ENCODE measurements around the gene GPHN.
"Not testable (repeated sequence)": the region's sequence is repeated elsewhere in the genome, so short reads cannot be mapped to it uniquely, and the experiment has no call there.

GPHN gene

DNA sequence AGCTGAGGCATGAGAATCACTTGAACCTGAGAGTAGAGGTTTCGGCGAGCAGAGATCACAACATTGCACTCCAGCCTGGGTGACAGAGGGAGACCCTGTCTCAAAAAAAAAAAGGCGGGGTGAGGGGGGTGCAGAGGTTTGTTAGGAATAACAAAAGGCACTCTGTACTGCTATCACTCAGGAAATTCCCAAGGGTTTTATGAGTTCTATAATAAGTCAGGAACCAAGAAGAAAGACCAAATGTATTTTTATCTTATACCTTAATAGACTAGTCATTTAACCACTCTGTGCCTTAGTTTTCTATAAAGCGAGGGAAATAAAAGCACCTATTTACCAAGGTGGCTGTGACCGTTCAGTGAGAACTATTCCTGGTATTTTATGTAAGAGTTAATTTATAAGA is 319.2 kb downstream of the GPHN start:
- DNase-seq: no peak

DNA sequence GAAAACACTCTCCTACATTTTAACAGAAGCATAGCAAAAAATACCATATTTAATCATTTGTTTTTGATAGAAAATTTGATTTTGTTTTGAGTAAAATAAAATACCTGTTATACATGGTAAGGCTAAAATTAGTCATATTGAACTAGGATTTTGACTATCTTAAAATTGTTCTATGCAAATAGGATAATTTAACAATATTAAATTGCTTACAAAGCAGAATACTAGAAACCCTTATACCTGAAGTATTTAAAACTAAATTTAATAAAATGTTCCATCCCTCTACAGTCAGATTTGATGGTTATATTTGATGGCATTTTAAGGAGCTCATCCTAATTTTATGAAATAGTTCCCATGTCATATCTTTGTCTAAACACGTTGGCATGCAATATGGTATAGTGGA is 323.2 kb downstream of the GPHN start:
- no peak for DNase-seq

DNA sequence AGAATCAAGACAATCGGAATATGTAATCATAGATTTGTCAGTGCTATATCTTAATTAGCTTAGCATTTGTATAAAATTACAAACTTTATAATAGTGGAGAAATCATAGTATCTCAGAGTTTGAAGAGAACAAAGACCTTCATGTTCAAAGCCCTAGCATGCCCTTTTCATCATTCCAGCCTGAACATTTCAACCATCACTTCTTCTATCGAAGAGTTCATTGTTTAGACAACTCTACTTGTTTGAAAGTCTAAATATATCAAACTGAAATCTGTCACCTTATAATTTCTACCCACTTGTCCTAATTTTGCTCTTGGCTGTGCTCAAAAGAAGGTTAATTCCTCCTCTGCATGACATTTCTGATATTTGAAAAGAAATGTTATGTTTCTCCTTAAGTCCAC is 325.9 kb downstream of the GPHN start:
- DNase-seq: no peak

DNA sequence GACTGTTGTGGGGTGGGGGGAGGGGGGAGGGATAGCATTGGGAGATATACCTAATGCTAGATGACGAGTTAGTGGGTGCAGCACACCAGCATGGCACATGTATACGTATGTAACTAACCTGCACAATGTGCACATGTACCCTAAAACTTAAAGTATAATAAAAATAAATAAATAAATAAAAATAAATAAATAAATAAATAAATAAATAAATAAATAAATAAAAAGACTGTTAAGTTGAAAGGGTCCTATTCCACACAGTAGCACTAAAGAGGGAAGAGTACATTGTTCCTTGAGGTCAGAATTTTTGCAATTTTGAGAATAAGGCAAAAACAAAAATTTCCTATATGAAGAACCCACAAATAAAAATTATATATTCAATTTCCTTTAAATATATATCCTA is 329.5 kb downstream of the GPHN start:
- DNase-seq: not testable (repeated sequence)

DNA sequence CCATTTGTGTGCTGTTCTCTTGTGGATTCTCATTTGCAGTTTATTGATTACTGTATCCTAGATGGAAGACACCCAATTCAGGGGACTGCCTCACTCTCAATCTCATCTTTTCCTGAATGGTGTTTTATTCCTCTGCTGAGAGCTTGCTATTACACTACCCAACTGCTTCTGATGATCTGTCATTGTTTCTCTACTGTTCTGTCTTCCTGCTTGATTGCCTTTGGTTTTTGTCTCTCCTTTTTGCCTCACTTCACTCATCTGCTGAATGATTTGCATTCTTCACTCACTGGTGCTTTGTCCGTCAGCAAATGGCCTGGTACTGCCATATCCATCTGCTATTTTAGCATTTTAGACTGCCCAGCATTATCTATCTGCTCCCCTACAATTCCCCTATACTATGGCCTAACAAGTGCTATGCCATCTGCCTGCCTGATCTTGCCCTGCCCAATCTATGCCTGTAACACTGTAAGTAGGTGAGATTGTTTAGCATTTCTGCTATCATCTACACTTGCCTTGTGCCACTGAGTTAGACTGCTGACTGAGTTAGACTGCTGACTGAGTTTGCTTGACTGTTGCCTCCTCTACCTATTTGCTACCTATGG is 335.1 kb downstream of the GPHN start:
- no peak for DNase-seq

DNA sequence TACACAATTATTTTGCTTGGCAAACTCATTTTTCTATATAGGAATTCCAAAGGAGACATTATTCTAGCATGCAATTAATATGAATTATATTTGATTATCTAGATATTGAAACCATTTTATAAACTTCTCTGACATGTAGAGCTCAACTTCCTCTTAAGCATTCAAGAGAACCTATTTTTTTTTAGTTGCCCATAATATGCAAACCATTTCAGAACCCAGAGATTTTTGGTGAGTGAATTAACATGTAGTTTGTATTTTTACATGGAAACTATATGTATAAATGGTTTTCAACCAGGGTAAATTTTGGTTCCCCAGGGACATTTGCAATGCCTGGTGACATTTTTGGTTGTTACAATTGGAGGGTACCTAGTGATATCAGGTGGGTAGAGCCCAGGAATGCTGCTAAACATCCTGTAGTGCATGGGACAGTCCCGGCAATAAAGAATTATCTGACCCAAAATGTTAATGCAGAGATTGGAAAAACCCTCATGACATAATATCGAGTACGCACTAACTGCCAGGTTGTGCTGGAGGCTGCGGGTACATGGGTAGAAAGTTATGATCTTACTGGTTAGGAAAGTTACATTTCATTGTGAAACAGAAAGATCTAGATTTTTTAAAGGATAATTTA is 342.4 kb downstream of the GPHN start:
- DNase-seq: no peak

GRCh38 chr14:66853311-66853710 is 345.4 kb downstream of the GPHN start:
- no peak for DNase-seq

DNA sequence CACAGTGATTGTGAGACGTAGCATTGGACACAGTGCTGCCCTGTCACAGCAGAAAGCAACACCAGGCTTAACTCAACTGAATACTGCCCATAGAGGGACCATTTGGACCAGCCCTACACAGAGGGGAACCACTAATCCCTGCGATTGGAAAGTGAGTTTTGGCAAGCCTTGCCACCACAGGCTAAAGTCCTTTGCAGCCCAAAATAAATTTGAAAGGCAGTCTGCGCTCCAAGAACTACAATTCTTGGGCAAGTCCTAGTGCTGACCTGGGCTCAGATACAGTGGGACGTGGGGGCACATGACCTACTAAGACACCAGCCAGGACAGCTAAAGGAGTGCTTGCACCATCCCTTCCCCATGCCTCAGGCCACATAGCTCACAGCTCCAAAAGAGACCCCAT is 349.9 kb downstream of the GPHN start:
- no peak for DNase-seq

- no peak for DNase-seq
Observed at GRCh38 chr14:66859063-66859671, 351.2 kb downstream of the GPHN start.

GRCh38 chr14:66881596-66881995 is 373.6 kb downstream of the GPHN start:
- no peak for DNase-seq

DNA sequence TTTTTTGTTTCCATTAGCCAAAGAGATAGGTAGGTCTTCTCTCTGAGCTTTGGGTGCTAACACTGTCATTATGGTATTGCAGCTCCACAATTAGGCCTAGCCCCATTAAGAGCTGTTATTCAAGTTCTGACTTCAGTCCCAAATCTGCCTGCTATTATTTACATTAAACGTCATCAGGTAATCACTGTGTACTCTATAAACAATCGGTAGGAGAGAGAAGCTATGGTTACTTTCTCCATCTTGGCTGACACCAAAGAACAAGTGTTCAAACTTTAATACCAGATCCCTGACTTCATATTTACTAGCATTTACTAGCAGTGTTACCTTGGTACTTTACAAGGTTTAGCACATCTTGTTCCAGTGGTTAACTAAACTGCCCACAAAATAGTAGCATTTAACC is 376.2 kb downstream of the GPHN start:
- DNase-seq: no peak

DNA sequence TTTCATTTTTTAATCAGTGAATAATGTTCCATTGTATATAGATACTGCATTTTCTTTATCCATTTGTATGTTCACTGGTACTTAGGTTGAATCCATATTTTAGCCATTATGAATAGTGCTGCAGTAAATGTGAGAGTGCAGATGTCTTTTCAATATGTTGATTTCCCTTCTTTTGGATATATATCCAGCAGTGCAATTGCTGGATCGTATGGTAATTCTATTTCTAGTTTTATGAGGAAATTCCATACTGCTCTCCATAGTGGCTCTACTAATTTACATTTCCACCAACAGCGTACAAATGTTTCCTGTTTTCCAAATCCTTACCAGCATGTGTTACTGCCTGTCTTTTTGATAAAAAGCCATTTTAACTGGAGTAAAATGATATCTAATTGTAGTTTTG is 392.8 kb downstream of the GPHN start:
- no peak for DNase-seq

DNA sequence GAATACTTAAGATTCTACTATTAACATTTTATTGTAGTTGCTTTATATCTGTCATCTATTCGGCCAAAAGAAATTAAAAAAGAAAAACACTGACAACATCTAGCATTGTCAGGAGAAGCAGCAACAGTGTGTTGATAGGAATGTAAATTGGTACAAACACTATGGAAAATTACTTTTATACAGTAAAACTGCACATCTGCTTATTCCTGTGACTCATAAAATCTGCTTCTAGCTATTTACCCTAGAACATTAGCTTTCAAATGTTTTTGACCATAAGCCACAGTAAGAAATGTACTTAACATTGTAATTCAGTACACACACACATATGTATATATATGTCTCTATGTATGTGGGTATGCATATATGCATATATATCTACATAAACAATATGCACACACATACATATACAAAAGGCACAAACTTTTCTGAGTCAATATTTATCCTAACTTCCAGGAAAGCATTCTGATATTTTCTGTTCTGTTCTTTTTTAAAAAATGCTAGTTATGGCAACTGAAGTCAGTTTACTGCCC is 402.4 kb downstream of the GPHN start:
- DNase-seq: no peak

DNA sequence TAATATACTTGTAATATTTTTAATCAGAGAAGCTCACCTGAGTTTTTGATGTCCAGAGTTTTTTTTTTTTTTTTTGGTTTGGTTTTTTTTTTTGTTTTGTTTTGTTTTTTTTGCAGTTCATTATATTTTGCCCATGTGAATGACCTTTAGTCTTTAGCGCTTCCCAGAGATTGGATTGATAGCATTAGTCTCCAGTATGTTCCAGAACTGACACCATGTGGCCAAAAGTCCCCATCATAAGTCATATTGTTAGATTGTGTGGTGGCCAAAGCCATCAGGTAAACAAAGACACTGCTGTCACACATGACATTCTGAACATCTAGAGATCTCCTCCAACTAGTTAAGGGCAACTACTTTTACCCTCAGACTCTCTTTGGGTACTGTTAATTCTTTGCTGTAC is 408.5 kb downstream of the GPHN start:
- DNase-seq: no peak

GRCh38 chr14:66918527-66918926 is 410.6 kb downstream of the GPHN start:
- DNase-seq: no peak

- DNase-seq: no peak
Observed at GRCh38 chr14:66920196-66920595, 412.2 kb downstream of the GPHN start.

- no peak for DNase-seq
Observed at GRCh38 chr14:66923251-66923650, 415.3 kb downstream of the GPHN start.

- no peak for DNase-seq
Observed at GRCh38 chr14:66939409-66939808, 431.5 kb downstream of the GPHN start.

DNA sequence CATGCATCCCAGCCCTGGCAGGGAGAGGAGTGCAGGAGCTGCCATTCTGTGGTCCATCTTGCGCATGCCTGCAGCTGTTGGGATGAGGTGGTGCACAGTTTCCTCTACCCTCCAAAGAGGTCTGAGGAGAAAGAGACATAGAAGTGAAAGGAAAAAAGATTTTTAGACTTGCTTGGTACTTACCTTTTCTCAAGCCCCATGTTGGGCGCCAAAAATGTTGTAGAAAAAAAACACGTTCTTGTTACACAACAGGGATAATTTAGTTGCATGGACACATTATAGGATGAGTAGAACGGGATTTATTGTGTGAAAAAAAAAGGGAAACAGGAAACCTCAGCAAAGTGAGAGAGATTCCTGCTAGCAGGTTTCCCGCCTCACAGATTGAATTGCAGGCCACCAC is 436.9 kb downstream of the GPHN start:
- no peak for DNase-seq

- no peak for DNase-seq
Observed at GRCh38 chr14:66955159-66955558, 447.2 kb downstream of the GPHN start.

DNA sequence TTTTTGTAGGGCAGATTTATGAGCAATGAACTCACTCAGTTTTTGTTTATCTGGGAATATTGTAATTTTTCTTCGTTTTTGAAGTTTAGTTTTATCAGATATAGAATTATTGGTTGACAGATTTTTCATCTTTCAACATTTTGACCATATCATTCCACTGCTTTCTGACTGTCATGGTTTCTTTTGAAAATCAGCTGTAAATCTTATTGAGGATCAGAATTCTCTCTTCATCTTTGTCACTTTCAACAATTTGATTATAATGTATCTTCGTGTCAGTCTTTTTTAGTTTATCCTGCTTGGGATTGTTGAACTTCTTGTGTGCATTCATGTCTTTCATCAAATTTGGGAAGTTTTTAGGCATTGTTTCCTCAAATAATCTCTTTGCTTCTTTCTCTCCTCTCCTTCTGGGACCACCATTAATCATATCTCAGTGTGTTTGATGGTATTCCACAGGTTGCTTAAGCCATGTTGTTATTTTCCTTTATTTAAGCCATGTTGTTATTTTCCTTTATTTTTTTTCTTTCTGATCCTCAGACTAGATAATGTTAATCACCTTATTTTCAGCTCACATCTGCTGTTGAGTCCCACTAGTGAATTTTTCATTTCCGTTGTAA is 451.6 kb downstream of the GPHN start:
- DNase-seq: no peak

- DNase-seq: no peak
Observed at GRCh38 chr14:66965831-66966230, 457.9 kb downstream of the GPHN start.

DNA sequence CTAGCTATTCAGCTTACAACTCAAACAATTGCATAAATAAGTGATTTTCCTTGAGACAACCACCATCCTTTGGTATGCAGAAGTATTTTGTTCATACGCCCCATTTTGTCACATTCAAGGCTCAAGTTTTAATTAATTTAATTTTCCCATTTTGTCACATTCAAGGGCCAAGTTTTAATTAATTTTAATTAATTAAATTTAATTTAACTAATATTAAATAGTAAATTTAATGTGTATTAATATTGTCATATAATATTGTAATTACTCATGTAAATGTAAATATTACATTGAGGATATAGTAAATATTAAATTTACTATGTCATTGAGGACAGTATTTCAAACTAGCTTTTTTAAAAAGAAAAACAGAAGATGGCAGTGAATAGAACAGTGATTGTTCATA is 464.5 kb downstream of the GPHN start:
- no peak for DNase-seq

DNA sequence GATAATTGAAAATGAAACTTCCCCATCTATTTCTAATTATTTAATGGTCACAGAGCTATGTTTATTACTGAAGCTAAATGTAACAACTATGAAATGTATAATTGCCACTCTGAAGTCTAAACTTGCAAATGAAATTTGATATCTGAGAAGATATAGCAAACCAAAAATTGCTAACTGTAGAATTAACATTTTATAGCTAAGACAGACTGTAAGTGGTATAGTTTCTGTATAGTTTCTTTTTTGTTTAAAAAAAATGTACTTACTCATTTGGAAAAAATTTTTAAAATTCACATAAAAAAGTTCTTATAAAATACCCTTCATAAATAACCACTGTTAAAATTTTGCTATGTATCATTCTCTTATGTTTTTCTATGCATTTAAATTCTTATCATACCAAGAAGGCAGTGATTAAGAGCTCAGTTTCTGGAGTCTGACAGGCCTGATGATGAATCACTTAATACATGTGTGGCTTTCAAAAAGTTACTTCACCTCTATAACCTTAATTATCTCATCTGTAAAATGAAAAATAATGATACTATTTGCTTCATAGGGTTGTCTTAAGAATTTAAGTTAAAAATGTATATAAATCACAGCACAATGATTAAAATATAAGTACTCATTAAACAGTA is 466.6 kb downstream of the GPHN start:
- no peak for DNase-seq
